Ishikawa (cell line): ENCODE results near the gene AARS2.

Experiments
- CEBPB ChIP-seq: IDR thresholded peaks from 2 replicates; pipeline ENCODE4 v1.6.1; 2012
- CREB1 ChIP-seq: IDR thresholded peaks from 2 replicates; pipeline ENCODE4 v1.6.1; 2012; ENCODE audit warnings: low read depth
- EGR1 ChIP-seq: IDR thresholded peaks from 2 replicates; pipeline ENCODE4 v1.6.1; 2012
- EP300 ChIP-seq: IDR thresholded peaks from 2 replicates; pipeline ENCODE4 v1.6.1; 2012; ENCODE audit warnings: borderline replicate concordance
- FOXM1 ChIP-seq: IDR thresholded peaks from 2 replicates; pipeline ENCODE4 v1.6.1; 2012; ENCODE audit warnings: low read depth, borderline replicate concordance
- NFIC ChIP-seq: IDR thresholded peaks from 2 replicates; pipeline ENCODE4 v1.6.1; 2012
- RAD21 ChIP-seq: IDR thresholded peaks from 2 replicates; pipeline ENCODE4 v1.6.1; 2012; ENCODE audit warnings: low read depth
- TAF1 ChIP-seq: IDR thresholded peaks from 2 replicates; pipeline ENCODE4 v1.6.1; 2012; ENCODE audit warnings: low read depth, mild to moderate bottlenecking
- TCF12 ChIP-seq: IDR thresholded peaks from 2 replicates; pipeline ENCODE4 v1.6.1; 2012; ENCODE audit warnings: low read depth
- TEAD4 ChIP-seq: IDR thresholded peaks from 2 replicates; pipeline ENCODE4 v1.6.1; 2012
- YY1 ChIP-seq: IDR thresholded peaks from 2 replicates; pipeline ENCODE4 v1.6.1; 2012; ENCODE audit warnings: low read depth
- ZBTB7A ChIP-seq: IDR thresholded peaks from 2 replicates; pipeline ENCODE4 v1.6.1; 2012; ENCODE audit warnings: low read depth
- TF ChIP-seq, protein P1 (sequence below): IDR thresholded peaks from 2 replicates; pipeline ENCODE4 v1.6.1; 2012; ENCODE audit warnings: low read depth, mild to moderate bottlenecking
- TF ChIP-seq, protein P2 (sequence below): IDR thresholded peaks from 2 replicates; pipeline ENCODE4 v1.6.1; 2012
- TF ChIP-seq, protein P3 (sequence below): IDR thresholded peaks from 2 replicates; pipeline ENCODE4 v1.6.1; 2012

Gene AARS2

DNA sequence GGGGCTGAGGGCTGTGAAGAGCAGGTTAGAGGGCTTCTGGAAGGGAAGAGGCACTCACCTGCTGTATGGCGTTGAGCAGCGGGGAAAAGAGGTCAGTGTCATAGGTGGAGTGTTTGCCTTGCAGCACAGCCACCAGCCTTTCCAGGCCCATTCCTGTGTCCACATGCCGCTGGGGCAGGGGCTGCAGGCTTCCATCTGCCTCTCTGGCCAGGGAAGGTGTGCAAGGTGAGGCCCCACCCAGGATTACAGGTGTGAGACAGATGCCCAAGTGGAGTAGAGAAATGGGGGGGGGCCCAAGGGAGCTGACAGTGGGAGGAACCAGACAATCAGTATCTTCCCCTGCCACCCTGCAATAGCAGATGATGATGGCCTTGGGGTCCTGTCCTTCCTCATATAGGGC is 2.9 kb downstream of the AARS2 start:
- no peak for TF ChIP-seq TCF12
- no peak for TF ChIP-seq ZBTB7A
- no peak for TF ChIP-seq CEBPB

DNA sequence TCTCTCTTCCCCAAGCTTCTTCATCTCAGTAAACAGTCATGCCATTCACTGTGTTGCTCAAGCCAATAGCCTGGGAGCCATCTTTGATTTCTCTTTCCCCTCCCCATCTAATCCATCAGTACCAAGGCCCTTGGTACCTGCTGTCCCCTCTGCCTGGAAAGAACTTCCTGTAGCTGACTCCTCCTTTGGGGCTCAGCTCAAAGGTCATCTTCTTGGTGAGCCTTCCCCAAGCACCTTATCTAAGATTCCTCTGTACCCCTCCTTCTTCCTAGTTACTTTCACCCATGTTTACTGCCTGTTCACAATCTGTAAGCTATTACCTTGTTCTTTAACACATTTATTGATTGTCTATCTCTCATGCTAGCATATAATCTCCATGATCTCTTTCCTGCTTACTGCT is 3.5 kb downstream of the AARS2 start:
- TF ChIP-seq TEAD4 (no peak), TCF12 (no peak), CEBPB (no peak), NFIC (no peak), ZBTB7A (no peak), TAF1 (no peak), RAD21 (no peak), CREB1 (no peak), YY1 (no peak), EP300 (no peak), FOXM1 (no peak), EGR1 (no peak)
- TF ChIP-seq, protein P1, sequence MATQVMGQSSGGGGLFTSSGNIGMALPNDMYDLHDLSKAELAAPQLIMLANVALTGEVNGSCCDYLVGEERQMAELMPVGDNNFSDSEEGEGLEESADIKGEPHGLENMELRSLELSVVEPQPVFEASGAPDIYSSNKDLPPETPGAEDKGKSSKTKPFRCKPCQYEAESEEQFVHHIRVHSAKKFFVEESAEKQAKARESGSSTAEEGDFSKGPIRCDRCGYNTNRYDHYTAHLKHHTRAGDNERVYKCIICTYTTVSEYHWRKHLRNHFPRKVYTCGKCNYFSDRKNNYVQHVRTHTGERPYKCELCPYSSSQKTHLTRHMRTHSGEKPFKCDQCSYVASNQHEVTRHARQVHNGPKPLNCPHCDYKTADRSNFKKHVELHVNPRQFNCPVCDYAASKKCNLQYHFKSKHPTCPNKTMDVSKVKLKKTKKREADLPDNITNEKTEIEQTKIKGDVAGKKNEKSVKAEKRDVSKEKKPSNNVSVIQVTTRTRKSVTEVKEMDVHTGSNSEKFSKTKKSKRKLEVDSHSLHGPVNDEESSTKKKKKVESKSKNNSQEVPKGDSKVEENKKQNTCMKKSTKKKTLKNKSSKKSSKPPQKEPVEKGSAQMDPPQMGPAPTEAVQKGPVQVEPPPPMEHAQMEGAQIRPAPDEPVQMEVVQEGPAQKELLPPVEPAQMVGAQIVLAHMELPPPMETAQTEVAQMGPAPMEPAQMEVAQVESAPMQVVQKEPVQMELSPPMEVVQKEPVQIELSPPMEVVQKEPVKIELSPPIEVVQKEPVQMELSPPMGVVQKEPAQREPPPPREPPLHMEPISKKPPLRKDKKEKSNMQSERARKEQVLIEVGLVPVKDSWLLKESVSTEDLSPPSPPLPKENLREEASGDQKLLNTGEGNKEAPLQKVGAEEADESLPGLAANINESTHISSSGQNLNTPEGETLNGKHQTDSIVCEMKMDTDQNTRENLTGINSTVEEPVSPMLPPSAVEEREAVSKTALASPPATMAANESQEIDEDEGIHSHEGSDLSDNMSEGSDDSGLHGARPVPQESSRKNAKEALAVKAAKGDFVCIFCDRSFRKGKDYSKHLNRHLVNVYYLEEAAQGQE = no peak
- TF ChIP-seq, protein P2, sequence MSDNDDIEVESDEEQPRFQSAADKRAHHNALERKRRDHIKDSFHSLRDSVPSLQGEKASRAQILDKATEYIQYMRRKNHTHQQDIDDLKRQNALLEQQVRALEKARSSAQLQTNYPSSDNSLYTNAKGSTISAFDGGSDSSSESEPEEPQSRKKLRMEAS = no peak
- TF ChIP-seq, protein P3, sequence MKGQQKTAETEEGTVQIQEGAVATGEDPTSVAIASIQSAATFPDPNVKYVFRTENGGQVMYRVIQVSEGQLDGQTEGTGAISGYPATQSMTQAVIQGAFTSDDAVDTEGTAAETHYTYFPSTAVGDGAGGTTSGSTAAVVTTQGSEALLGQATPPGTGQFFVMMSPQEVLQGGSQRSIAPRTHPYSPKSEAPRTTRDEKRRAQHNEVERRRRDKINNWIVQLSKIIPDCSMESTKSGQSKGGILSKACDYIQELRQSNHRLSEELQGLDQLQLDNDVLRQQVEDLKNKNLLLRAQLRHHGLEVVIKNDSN = no peak

DNA sequence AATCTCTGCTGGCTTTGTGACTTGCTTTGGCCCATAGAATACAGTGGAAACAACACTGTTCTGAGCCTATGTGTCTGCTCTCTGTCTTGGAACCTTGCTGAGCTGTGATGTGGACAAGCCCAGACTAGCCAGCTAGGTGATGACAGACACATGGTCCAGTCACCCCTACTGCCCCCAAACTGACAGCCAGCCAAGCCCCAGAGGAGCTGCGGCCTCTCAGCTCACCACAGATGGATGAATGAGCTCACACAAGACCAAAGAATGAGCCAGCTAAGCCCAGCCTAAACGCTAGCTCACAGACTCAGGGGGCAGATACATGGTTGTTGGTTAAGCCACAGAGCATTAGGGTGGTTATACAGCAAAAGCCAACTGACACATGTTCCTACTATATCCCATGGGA is 4.1 kb downstream of the AARS2 start:
- TF ChIP-seq YY1 (no peak), ZBTB7A (no peak), NFIC (no peak), TEAD4 (no peak), TCF12 (no peak), CREB1 (no peak), EGR1 (no peak)
- TF ChIP-seq, protein P2 = no peak
- TF ChIP-seq, protein P1 = no peak

DNA sequence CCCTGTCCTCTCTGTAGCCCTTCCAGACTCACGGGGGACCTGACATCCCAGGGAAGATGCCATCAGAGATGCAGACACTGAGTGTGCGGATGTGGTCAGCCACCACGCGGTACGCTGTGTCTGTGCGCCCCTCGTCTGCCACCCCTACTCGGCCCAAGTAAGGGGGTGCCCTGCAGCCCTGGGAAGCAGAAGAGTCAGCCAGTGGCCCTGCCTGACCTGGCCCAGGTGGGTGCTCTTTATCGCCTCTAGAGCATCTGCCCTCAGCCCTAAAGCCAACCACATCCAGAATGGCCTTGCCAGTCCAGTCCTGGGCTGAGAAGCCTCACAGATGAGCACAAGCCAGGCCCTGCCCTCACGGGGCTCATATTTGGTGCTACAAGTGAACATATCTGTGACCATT is 5.9 kb downstream of the AARS2 start:
- TF ChIP-seq, protein P2 = no peak

DNA sequence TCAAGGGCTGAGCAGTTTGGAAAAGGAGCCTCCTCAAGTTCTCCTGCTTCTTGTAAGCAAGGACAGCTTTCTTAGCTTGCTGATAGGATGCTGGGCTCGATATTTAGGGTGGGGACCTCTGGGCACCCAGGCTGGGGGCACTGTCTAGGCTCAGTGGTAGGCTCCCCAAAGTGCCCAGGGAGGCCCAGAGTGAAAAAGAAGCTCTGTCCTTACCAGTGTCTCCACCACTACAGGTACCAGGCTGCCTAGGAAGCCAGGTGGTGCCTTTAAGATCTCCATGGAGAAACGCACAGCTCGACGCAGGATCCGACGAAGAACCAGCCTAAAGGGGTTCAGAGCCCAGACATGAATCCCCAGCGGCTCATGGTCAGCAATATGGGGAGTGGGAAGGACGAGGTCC is 6.4 kb downstream of the AARS2 start:
- TF ChIP-seq TCF12 (no peak), FOXM1 (no peak), YY1 (no peak), EP300 (no peak), TAF1 (no peak), TEAD4 (no peak), CREB1 (no peak), RAD21 (no peak), NFIC (no peak), EGR1 (no peak), CEBPB (no peak)
- TF ChIP-seq, protein P3 = no peak
- TF ChIP-seq, protein P1 = no peak
- TF ChIP-seq, protein P2 = no peak
